Testis (tissue), 3 donors: Measurements from ENCODE around the gene DLG2. TPM values are rescaled to one million over a fixed set of nuclear protein-coding genes. Genes with fewer than 3 reads are reported as not detected.

Experiments
- DNase-seq: peaks from one replicate; pipeline ENCODE4 v3.0.0-alpha.2; 2019
- H3K27ac ChIP-seq, 2 donors: fragments of 200-600 bp; sonication (generic); one replicate each; pipeline ENCODE4 v1.5.1; 2019
- H3K27me3 ChIP-seq: fragments of 200-600 bp; sonication (generic); one replicate; pipeline ENCODE4 v1.5.1; 2019
- H3K36me3 ChIP-seq: fragments of 200-600 bp; sonication (generic); one replicate; pipeline ENCODE4 v1.5.1; 2017; ENCODE audit warnings: low read depth; ENCODE audit errors: missing control alignments
- H3K4me1 ChIP-seq: fragments of 200-600 bp; sonication (generic); one replicate; pipeline ENCODE4 v1.5.1; 2019
- H3K4me3 ChIP-seq, 2 donors: fragments of 200-600 bp; sonication (generic); one replicate each; pipeline ENCODE4 v1.5.1; 2017 to 2019
- H3K9me3 ChIP-seq: fragments of 200-600 bp; sonication (generic); one replicate; pipeline ENCODE4 v1.5.1; 2017
- POLR2A ChIP-seq: fragments of 450-650 bp; IDR thresholded peaks from one replicate; pipeline ENCODE4 v1.6.1; 2017; ENCODE audit warnings: antibody characterized with exemption, mild to moderate bottlenecking, moderate library complexity
- WGBS, 2 donors: methylation state at CpG; one replicate each; pipeline ENCODE4 v1.1.5; 2018; 5-methylcytosine and 5-hydroxymethylcytosine counted together
- intact Hi-C: fragments of 100-400 bp; cut with DNase I; formaldehyde crosslinking; loops from one replicate; pipeline ENCODE4 v1.15.1; 2023; ENCODE audit warnings: low total_unique reads
- polyA plus RNA-seq: library from polyadenylated mRNA; stranded (reverse); fragments of 350-450 nt; fragmentation: Illumina TruSeq; extraction: RNeasy Lipid Tissue Mini Kit (QIAGEN cat#74804); gene quantifications from one replicate; pipeline ENCODE4 v1.2.3, GENCODE V29; 2014; ENCODE audit warnings: low read depth, low replicate concordance; ENCODE audit not compliant: insufficient read depth
- total RNA-seq, 2 donors: library from RNA; depleted of rRNA; stranded (reverse); fragments of >200 nt; gene quantifications; one replicate each; pipeline ENCODE4 v1.2.3, GENCODE V29; 2016
- TF ChIP-seq, protein P1 (sequence below), 3 experiments: fragments of 450-650 bp in 2 of 3; fragments of 200-600 bp in 1 of 3; sonication (generic) in 1 of 3; IDR thresholded peaks; one replicate each; pipeline ENCODE4 v1.5.1; 2016 to 2019; ENCODE audit warnings: antibody characterized with exemption in 3 of 3, mild to moderate bottlenecking in 2 of 3, moderate library complexity in 1 of 3

The DLG2 gene
- total and polyA plus RNA-seq, 3 donors from 2014 or later: 13.8 to 23.0 (median 14.1) TPM

DNA sequence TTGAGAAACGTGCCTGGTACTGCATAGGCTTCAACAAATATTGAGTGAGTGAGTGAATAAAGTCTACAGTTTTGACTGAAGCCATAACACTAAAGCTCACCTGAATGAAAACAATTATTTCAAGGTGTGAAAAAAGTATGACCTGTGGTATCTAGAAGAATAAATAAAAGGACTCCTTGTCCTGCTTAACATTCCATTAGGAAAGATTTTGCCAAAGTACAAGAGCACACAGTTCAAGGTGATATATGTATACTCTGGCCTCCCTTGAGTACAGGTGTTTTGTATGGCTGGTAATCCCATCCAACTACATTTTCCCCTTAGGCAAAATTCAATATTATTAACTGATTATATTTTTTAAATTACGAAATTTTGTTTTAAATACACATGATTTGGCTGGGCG lies 39.5 kb upstream of the DLG2 start:
- H3K27ac ChIP-seq: no peak overlapping the region
- H3K27me3 ChIP-seq: no peaks in the 10 kb centered on the region
- no peaks in the 10 kb centered on the region for H3K9me3 ChIP-seq
- TF ChIP-seq, protein P1, sequence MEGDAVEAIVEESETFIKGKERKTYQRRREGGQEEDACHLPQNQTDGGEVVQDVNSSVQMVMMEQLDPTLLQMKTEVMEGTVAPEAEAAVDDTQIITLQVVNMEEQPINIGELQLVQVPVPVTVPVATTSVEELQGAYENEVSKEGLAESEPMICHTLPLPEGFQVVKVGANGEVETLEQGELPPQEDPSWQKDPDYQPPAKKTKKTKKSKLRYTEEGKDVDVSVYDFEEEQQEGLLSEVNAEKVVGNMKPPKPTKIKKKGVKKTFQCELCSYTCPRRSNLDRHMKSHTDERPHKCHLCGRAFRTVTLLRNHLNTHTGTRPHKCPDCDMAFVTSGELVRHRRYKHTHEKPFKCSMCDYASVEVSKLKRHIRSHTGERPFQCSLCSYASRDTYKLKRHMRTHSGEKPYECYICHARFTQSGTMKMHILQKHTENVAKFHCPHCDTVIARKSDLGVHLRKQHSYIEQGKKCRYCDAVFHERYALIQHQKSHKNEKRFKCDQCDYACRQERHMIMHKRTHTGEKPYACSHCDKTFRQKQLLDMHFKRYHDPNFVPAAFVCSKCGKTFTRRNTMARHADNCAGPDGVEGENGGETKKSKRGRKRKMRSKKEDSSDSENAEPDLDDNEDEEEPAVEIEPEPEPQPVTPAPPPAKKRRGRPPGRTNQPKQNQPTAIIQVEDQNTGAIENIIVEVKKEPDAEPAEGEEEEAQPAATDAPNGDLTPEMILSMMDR (IDR thresholded peaks at IDR 0.05): no peak
- no peak for TF ChIP-seq POLR2A
- no peak overlapping the region for H3K4me3 ChIP-seq
- intact Hi-C loops: no loop called here
- WGBS, 2 donors: 89 to 90% methylated on average over 3 of the region's 3 CpGs
- no peak for DNase-seq
- peaks cover 12% of the 10 kb centered on the region for H3K4me1 ChIP-seq
- no peaks in the 10 kb centered on the region for H3K36me3 ChIP-seq

DNA sequence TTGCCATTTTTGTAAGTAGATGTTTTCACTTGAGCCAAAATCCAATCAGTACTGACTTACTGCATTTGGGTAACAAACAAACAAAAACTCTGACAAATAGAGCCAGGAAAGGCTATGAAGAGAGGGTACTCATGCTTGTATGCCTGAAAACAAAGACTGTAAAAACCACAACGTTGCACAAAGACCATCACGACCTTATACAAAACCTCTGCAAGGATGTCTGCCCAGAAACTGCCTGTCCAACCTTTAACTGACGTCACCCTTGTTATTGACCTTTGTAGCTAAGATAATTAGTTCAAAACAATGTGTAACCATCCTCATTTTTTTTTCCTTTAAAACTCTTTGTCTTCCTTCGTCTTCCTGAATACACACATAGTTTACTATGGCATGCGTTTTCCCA lies 38.6 kb upstream of the DLG2 start:
- no peak overlapping the region for H3K27ac ChIP-seq
- peaks cover 19% of the 10 kb centered on the region for H3K4me1 ChIP-seq
- H3K36me3 ChIP-seq: no peaks in the 10 kb centered on the region
- no peak for TF ChIP-seq POLR2A
- TF ChIP-seq, protein P1 (IDR thresholded peaks at IDR 0.05): no peak
- DNase-seq: no peak
- intact Hi-C loops: no loop called here
- H3K9me3 ChIP-seq: no peaks in the 10 kb centered on the region
- WGBS, 2 donors: 37 to 50% methylated on average over 5 of the region's 5 CpGs
- peak overlapping the region in 1 of 2 donors; percentile 97 for H3K4me3 ChIP-seq
- H3K27me3 ChIP-seq: no peaks in the 10 kb centered on the region

DNA sequence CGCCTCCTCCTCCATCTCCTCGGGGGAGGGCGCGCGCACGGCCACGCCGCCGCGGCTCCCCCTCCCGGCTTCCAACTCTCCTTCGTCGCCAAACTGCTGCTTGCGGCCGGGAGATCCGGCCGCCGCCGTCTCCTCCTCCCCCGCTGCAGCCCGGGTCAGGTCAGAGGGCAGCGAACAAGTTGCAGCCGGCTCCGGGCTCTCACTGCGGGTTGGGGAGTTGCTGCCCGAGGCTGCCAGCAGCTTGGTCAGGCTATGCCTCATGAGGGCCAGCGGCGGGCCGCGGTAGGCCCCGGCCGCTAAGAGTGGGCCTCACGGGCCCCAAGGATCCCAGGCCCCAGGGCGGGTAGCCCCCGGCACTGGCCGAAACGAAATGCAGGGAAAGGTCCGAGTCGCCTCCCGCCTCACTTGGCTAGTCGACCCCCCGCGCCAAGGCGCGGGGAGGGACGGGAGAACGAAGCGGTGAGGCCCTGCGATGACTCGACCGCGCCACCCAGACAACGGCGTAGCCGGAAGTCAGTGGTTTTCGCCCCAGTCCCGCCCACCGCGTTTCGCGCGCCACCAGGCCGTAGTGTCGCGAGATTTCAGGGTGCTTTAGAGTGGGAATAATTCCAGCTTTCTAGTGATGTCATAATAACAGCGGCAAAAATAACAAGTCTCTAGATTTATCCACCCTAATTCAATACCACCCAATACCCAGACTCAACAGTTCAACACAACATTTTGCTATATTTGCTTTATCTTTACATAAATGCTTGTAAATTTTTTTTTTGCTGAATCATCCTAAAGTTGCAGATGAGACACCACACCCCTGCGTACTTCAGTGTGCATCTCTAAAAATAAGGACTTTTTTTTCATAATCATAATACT lies 37.7 kb upstream of the DLG2 start, which contains the start of gene CREBZF:
CREBZF (minus strand) TSS at position 515 of the 867 bp plus-strand sequence; CDS start at position 261, 254 bp downstream.
- TF ChIP-seq, protein P1 (IDR thresholded peaks at IDR 0.05): peak in 1 of 3 experiments; percentile 2
- peak; percentile 92 for TF ChIP-seq POLR2A
- intact Hi-C loops: no loop called here
- 0 to 1% methylated on average over 14 to 37 of the region's 67 CpGs for WGBS, 2 donors

DNA sequence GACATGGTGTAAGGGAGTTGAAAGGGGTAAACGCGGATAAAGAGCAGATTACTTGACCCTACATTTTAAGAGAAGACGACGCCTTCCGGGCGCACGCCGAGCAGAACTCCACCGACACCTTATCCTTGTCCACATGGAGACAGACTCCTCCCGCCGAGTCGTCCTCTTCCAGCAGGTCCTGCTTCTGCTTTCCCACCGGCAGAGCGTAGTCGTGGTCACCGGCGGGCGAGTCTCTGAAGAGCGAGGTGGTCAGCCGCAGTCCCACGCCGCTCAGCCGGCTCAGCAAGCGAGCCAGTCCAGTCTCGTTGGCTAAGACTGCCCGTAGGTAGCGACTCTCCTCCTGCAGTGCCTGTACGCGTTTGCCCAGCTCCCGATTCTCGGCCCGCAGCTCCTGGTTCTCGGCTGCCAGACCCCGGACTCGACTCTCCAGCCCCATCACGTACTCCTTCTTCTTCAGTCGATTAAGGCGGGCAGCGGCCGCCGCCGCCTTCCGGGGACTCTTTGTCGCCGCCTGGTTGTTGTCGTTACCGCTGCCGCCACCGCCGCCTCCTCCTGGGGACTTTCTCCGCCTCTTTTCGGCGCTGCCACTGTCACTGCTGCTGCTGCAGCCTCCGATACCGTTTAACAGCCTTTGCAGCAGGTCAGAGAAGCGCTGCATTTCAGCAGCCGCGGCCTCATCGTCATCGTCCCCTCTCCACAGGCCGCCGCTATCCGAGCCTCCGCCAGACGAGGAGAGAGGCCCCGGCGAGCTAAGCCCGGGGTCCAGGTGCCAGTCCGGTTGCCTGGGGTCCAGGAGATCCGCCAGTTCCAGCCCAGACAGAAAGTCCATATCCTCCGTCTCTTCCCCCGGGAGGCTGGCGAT lies 36.8 kb upstream of the DLG2 start:
- H3K9me3 ChIP-seq: no peaks in the 10 kb centered on the region
- H3K27me3 ChIP-seq: no peaks in the 10 kb centered on the region
- intact Hi-C loops: no loop called here
- H3K36me3 ChIP-seq: no peaks in the 10 kb centered on the region
- H3K27ac ChIP-seq: peak overlapping the region; percentile 98 to 99
- peak; percentile 81 for DNase-seq
- WGBS, 2 donors: 0 to 1% methylated on average over 51 to 57 of the region's 73 CpGs
- H3K4me1 ChIP-seq: peaks cover 27% of the 10 kb centered on the region
- TF ChIP-seq POLR2A: no peak
- TF ChIP-seq, protein P1 (IDR thresholded peaks at IDR 0.05): peak; percentile 32 to 48 (median 39)
- peak overlapping the region; percentile 88 to 97 for H3K4me3 ChIP-seq

More for the DNA sequence above, 37.7 kb upstream of the DLG2 start, which contains the start of gene CREBZF:
- peaks cover 26% of the 10 kb centered on the region for H3K4me1 ChIP-seq
- no peaks in the 10 kb centered on the region for H3K36me3 ChIP-seq
- peak within 1 kb of the TSS; percentile 98 to 99 for H3K27ac ChIP-seq
- H3K9me3 ChIP-seq: no peaks in the 10 kb centered on the region
- DNase-seq: peak; percentile 96
- peak within 1 kb of the TSS; percentile 88 to 97 for H3K4me3 ChIP-seq
- no peaks in the 10 kb centered on the region for H3K27me3 ChIP-seq
